K562 (cell line): ENCODE data around the gene ST3GAL5. TPM values are rescaled to one million over a fixed set of nuclear protein-coding genes. Genes with fewer than 3 reads are reported as not detected.

Experiments used
- ATAC-seq: fragments of 200-7000 bp; cut with Tn5 transposase; 3 replicates; pipeline ENCODE4 v1.9.1; 2020; ENCODE audit warnings: moderate library complexity
- BruUV-seq: library from RNA; stranded (reverse); fragments of 400-500 nt; replicated peaks from 2 replicates; lab custom pipeline; 2021; lab: Mats Ljungman, UMichigan
- CTCF ChIA-PET: fragments of 300-600 bp; formaldehyde crosslinking; extraction: SDS; loops from one replicate; lab custom pipeline; 2021; ENCODE audit warnings: low intra/inter-chr PET ratio; lab: Yijun Ruan, JAX
- POLR2A ChIA-PET: fragments of 300-600, 350-650 bp; sonication (Branson Sonifier 250); formaldehyde crosslinking; extraction: SDS; loops from one replicate; lab custom pipeline; 2021; ENCODE audit warnings: antibody characterized with exemption, inconsistent platforms; lab: Yijun Ruan, JAX
- DNase-seq, 4 experiments: peaks; one replicate each; pipeline versions ENCODE4 v3.0.0 to v3.0.0-alpha.2; 2011 to 2018; ENCODE audit warnings: low spot score in 3 of 4, mixed read lengths in 3 of 4; ENCODE audit errors: extremely low read depth in 1 of 4
- FAIRE-seq: peaks from 2 replicates; lab custom pipeline; 2011; peaks lifted over from hg19 to GRCh38; lab: Jason Lieb, UNC
- H2AFZ ChIP-seq: 2 replicates; pipeline ENCODE4 v1.6.0; 2011; ENCODE audit warnings: low read depth, low read length, control low read depth, inconsistent platforms
- H3K27ac ChIP-seq: fragments of 200-600 bp; 3 replicates; pipeline ENCODE4 v1.8.0; 2011; ENCODE audit warnings: low read depth, mild to moderate bottlenecking, control low read depth, inconsistent platforms, low read length, moderate library complexity, mixed read lengths; ENCODE audit errors: extremely low read depth
- H3K27me3 ChIP-seq, 2 experiments: fragments of 300-600 bp in 1 of 2; 2 replicates in 1 of 2; 3 replicates in 1 of 2; pipeline versions ENCODE4 v1.6.0 to v1.8.0; 2011; ENCODE audit warnings: inconsistent platforms in 2 of 2, low read length in 2 of 2, mild to moderate bottlenecking in 1 of 2, mixed read lengths in 1 of 2, moderate library complexity in 1 of 2; ENCODE audit not compliant: control insufficient read depth in 2 of 2, insufficient read depth in 2 of 2
- H3K36me3 ChIP-seq: fragments of 300-600 bp; 3 replicates; pipeline ENCODE4 v1.8.0; 2011; ENCODE audit warnings: mild to moderate bottlenecking, low read length, inconsistent platforms; ENCODE audit not compliant: control insufficient read depth, insufficient read depth
- H3K4me1 ChIP-seq, 2 experiments: fragments of 200-600 bp in 1 of 2; replicated peaks in 1 of 2; 2 replicates in 1 of 2; 3 replicates in 1 of 2; pipeline versions ENCODE4 v1.5.1 to v1.8.0; 2011; ENCODE audit warnings: inconsistent platforms in 2 of 2, low read length in 2 of 2, mild to moderate bottlenecking in 1 of 2, mixed read lengths in 1 of 2, moderate library complexity in 1 of 2; ENCODE audit not compliant: control insufficient read depth in 2 of 2, insufficient read depth in 2 of 2
- H3K4me2 ChIP-seq: 2 replicates; pipeline ENCODE4 v1.6.1; 2011; ENCODE audit warnings: low read length, control low read depth, inconsistent platforms, mixed read lengths; ENCODE audit not compliant: insufficient read depth
- H3K4me3 ChIP-seq: fragments of 200-600 bp; sonication (generic), shearing (Covaris generic); 2 replicates; pipeline ENCODE4 v1.5.1; 2016; ENCODE audit warnings: control low read depth, inconsistent platforms
- H3K79me2 ChIP-seq: fragments of 200-600 bp; 3 replicates; pipeline ENCODE4 v1.8.0; 2011; ENCODE audit warnings: low read length, inconsistent platforms; ENCODE audit not compliant: control insufficient read depth, insufficient read depth
- H3K9ac ChIP-seq, 2 experiments: 2 replicates each; pipeline versions ENCODE4 v1.6.0 to v1.6.1; 2011; ENCODE audit warnings: low read depth in 2 of 2, low read length in 2 of 2, control low read depth in 1 of 2, inconsistent platforms in 1 of 2, mild to moderate bottlenecking in 1 of 2, mixed read lengths in 1 of 2; ENCODE audit not compliant: insufficient read depth in 1 of 2
- H3K9me1 ChIP-seq: one replicate; pipeline ENCODE4 v1.6.0; 2011; ENCODE audit warnings: inconsistent platforms, mild to moderate bottlenecking, low read length, moderate library complexity; ENCODE audit not compliant: control insufficient read depth, insufficient read depth
- H3K9me3 ChIP-seq: replicated peaks from 2 replicates; pipeline ENCODE4 v1.5.1; 2011; ENCODE audit warnings: low read depth, low read length, inconsistent platforms; ENCODE audit not compliant: control insufficient read depth, insufficient read depth
- H4K20me1 ChIP-seq: replicated peaks from 2 replicates; pipeline ENCODE4 v1.6.1; 2011; ENCODE audit warnings: low read length, inconsistent platforms, mixed read lengths; ENCODE audit not compliant: control insufficient read depth, insufficient read depth
- BCLAF1 ChIP-seq, 2 experiments: fragments of 450-650 bp in 1 of 2; IDR thresholded peaks; 2 replicates each; pipeline ENCODE4 v1.6.1; 2011 to 2017; ENCODE audit warnings: low read depth in 2 of 2, antibody characterized with exemption in 1 of 2, borderline replicate concordance in 1 of 2, low read length in 1 of 2, mild to moderate bottlenecking in 1 of 2, mixed read lengths in 1 of 2; ENCODE audit not compliant: control insufficient read depth in 1 of 2
- CAMTA2 ChIP-seq: fragments of 250-450 bp; sonication (Bioruptor Pico); conservative IDR thresholded peaks from 2 replicates; pipeline ENCODE4 v1.5.1; 2022
- GATAD2A ChIP-seq: fragments of 450-650 bp; IDR thresholded peaks from 2 replicates; pipeline ENCODE4 v1.6.1; 2017
- GTF2B ChIP-seq: IDR thresholded peaks from 2 replicates; pipeline ENCODE4 v1.6.1; 2011; ENCODE audit not compliant: insufficient read length; ENCODE audit errors: extremely low read depth
- MXI1 ChIP-seq: IDR thresholded peaks from 2 replicates; pipeline ENCODE4 v1.6.1; 2011; ENCODE audit warnings: low read depth, mild to moderate bottlenecking, improper control_type of control experiment, low read length
- NCOA4 ChIP-seq: fragments of 450-650 bp; IDR thresholded peaks from 2 replicates; pipeline ENCODE4 v1.6.1; 2018; ENCODE audit warnings: mild to moderate bottlenecking; ENCODE audit not compliant: partially characterized antibody
- REST ChIP-seq, 2 experiments: fragments of 450-650 bp; formaldehyde crosslinking in 1 of 2; IDR thresholded peaks; 2 replicates each; pipeline versions ENCODE4 v1.4.0 to v1.6.1; 2014 to 2020; ENCODE audit warnings: mild to moderate bottlenecking in 2 of 2, borderline replicate concordance in 1 of 2, low read depth in 1 of 2
- ZFP1 ChIP-seq: fragments of 450-650 bp; formaldehyde crosslinking; IDR thresholded peaks from 2 replicates; pipeline ENCODE4 v1.4.0; 2020; ENCODE audit warnings: mild to moderate bottlenecking, mixed read lengths
- ZNF79 ChIP-seq: fragments of 250-450 bp; sonication (Bioruptor Pico); IDR thresholded peaks from 2 replicates; pipeline ENCODE4 v1.4.0; 2020; ENCODE audit warnings: low read depth, mild to moderate bottlenecking, moderate library complexity
- WGBS: fragments of 100-300 bp; shearing (Covaris generic); methylation state at CpG from one replicate; pipeline ENCODE4 v1.1.6; 2016; ENCODE audit warnings: low coverage, mixed read lengths; ENCODE audit not compliant: insufficient coverage; ENCODE audit errors: missing lambda C conversion rate; 5-methylcytosine and 5-hydroxymethylcytosine counted together
- in situ Hi-C: fragments of 300-500 bp; cut with MboI; formaldehyde crosslinking; loops from 4 replicates; pipeline ENCODE4 v1.15.0; 2018; ENCODE audit warnings: inconsistent platforms, mixed read lengths
- intact Hi-C: fragments of 100-400 bp; cut with micrococcal nuclease; formaldehyde crosslinking; loops from 2 replicates; pipeline ENCODE4 v1.14.2; 2022
- polyA plus RNA-seq, 8 experiments: library from polyadenylated mRNA; depleted of rRNA in 4 of 8; stranded (reverse) in 5 of 8; unstranded in 3 of 8; fragments of >200 nt; fragmentation: Nextera tagmentation in 2 of 8; fragmentation: Illumina TruSeq in 1 of 8; extraction: Ambion mirVana in 2 of 8; extraction: Trizol in 1 of 8; gene quantifications; 2 replicates each; pipeline versions ENCODE4 v1.2.1 to v1.2.3, GENCODE V29; 2011 to 2014; ENCODE audit warnings: inconsistent platforms in 1 of 8, missing spikeins in 1 of 8
- total RNA-seq, 7 experiments: library from RNA; depleted of rRNA in 6 of 7; stranded (reverse); fragments of >200 nt in 6 of 7; fragmentation: Illumina TruSeq in 2 of 7; extraction: Trizol in 2 of 7; gene quantifications; 2 replicates each; pipeline versions ENCODE4 v1.2.1 to v1.2.3, GENCODE V29; 2011 to 2021; ENCODE audit warnings: low replicate concordance in 1 of 7

ST3GAL5 gene
- total and polyA plus RNA-seq, 9 of the 15 experiments (the other 6 are each of a cell fraction or from before 2014, with no cell fraction given), result 1.6 to 10.0 (median 4.2) TPM

- no peak overlapping the region for H3K9ac ChIP-seq
- no peak overlapping the region for H2AFZ ChIP-seq
- H3K36me3 ChIP-seq, result no peaks in the 10 kb centered on the region
- no peak overlapping the region for H3K27ac ChIP-seq
- DNase-seq (no peak), FAIRE-seq (no peak), ATAC-seq (no peak)
- ChIA-PET CTCF (no interaction called here), POLR2A (interaction anchor here (0.6 to 1.4 kb wide), 2 partner anchors 12 to 26 kb away, joined by 3 to 5 read pairs; no protein-coding TSS in a partner anchor)
- 2% methylated on average over 17 of the region's 20 CpGs for WGBS
- intact Hi-C loops, result loop anchor here (5.0 kb wide), 1 partner anchor 43 kb away; the partner anchor contains the start of gene ATOH8
- H3K9me1 ChIP-seq, result no peaks in the 10 kb centered on the region
- in situ Hi-C loops, result no loop called here
- no peak overlapping the region for H3K4me2 ChIP-seq
- no peaks in the 10 kb centered on the region for H4K20me1 ChIP-seq
- BruUV-seq, result no TSS peak
- no peak overlapping the region for H3K4me3 ChIP-seq
- H3K9me3 ChIP-seq, result no peaks in the 10 kb centered on the region
- no peaks in the 10 kb centered on the region for H3K79me2 ChIP-seq
- H3K27me3 ChIP-seq, result peaks cover 57 to 79% of the 10 kb centered on the region in 2 experiments
- no peaks in the 10 kb centered on the region; a peak in 1 of 5 replicates for H3K4me1 ChIP-seq
- TF ChIP-seq MXI1 (no peak), BCLAF1 (IDR thresholded peaks at IDR 0.05; ENCODE audit: borderline replicate concordance in 1 of 2, control insufficient read depth in 1 of 2, low read depth in 2 of 2, low read length in 1 of 2) (no peak), GTF2B (no peak), REST (IDR thresholded peaks at IDR 0.05; ENCODE audit: borderline replicate concordance) (no peak), REST (CRISPR knock-in tag; IDR thresholded peaks at IDR 0.05; ENCODE audit: low read depth) (no peak), ZFP1 (CRISPR knock-in tag) (no peak), NCOA4 (no peak), CAMTA2 (CRISPR knock-in tag) (no peak), GATAD2A (no peak), ZNF79 (CRISPR knock-in tag) (no peak)
Observed at GRCh38 chr2:85795331-85796045, 93.3 kb downstream of the ST3GAL5 start.
